Activated CD4-positive, alpha-beta T cell treated with anti-CD3 and anti-CD28 coated beads for 24 hours (primary cell): ENCODE measurements around the gene CRYM.
"Not testable (repeated sequence)": the region's sequence is repeated elsewhere in the genome, so short reads cannot be mapped to it uniquely, and the experiment has no call there.

Experiments used
- DNase-seq, 2 donors: peaks; one replicate each; pipeline ENCODE4 v3.0.0-alpha.2; 2020; ENCODE audit warnings: low read depth in 2 of 2

Gene CRYM

DNA sequence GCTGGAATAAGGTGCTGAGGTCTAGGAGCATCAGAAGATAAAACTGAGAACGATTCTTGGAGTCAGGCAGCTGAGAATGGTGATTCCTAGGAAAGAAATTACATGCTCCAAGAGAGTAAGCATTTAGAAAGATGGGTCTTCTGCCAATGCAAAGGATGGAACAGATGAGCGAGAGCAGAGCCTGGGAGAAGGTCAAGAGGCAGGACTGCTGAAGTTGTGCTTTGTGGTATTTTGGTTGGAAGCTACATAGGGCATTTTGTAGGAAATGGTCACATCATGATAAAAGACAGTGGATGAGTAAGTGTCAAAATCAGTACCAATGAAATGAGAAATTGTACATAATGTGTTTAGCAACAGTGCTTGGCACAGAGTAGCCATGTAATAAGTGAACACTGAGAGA, 1.4 kb upstream of the CRYM start:
- no peak for DNase-seq

DNA sequence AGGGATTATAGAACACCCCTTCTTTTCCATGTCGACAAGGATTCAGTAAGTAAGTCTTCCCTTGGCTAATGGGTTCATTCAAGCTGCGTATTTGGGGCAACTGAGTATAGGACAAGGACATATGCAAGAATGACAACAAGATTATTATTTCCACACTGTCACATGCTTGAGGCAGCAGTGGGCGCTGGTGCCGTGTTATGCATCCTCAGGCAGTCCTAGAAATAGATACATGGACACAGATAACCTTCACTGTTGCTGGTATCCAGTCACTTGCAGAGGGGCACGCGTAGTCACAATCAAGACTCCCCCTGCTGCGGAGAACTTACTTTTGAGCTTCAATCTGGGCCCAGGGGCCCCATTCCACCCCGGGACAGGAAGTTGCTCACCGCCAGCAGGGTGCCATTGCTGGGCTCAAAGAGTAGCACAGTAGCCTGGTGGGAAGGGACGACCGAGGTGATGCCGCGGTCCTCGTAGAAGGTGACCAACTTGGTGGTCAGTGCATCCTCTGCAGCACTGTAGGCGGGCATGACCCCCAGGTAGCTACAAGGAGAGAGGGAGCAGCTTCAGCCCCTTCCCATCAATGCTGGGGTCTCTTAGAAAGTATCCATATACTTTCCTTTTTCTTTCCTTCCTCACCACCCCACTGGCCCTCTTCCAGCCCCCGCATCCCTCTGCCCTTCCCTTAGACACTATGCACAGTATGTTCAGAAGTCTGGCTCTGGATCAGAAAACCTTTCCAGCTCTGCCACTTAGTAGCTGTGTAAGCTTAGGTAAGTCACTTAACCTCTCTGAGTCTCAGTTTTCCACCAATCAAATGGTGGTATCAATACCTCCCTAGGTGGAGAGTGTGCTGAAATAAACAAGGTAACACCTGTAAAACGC, 804 bp downstream of the CRYM start:
- no peak for DNase-seq

DNA sequence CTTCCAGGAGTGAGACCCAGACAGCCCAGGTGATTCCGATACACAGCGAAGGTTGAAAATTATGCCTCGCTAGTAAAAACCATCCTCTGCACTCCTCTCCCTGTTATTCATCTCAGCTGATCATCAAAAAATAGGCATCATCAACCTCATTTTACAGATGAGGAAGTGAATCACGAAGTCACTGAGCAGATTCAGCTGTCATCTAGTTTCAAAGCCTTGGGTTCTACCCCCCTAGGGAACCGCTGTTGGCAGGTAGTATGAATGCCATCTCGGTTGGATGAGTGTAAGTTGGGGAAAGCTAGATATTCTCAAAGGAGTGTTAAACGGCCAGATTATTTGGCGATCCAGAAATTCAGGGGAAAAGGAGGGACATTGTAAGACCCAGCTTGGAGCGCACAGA, 2.0 kb downstream of the CRYM start:
- DNase-seq, result no peak

DNA sequence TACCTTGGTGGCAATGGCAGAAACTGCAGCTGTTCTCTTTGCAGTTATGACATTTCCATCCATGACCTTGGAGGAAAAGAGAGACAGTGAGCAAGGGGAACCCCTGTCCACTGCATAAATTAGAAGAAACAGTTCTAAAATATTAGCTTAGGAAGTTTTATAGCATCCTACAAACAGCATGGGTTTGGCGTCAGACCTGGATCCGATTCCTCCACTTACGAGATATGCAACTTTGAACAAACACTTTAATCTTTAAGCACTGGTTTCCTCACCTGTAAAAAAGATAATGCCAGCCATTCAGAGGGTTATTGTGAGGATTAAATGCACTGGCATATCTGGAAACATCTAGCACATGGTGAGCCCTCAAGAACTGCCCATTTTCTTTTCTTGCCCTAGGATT, 2.6 kb downstream of the CRYM start:
- no peak for DNase-seq

DNA sequence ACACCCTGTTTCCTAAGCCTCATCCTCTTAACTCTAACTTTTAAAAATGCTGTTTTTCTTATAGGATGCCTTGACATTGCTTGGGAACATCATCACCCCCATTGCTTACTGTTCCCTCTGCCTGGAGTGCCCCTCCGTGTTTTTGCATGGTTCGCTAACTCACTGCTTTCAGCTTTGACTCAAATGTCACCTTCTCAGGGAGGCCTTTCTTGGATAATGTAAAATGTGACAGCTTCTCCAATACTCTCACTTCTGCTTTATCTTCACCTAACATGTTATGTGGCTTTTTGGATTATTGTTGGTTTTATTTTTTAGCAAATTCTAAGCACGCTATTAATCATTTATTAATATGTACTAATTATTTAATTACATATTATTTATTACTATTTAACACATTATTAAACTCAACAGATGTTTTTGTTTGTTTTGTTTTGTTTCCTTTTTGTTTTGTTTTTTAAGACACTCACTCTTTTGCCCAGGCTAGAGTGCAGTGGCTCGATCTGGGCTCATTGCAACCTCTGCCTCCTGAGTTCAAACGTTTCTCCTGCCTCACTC, 3.8 kb downstream of the CRYM start:
- DNase-seq, result no peak

DNA sequence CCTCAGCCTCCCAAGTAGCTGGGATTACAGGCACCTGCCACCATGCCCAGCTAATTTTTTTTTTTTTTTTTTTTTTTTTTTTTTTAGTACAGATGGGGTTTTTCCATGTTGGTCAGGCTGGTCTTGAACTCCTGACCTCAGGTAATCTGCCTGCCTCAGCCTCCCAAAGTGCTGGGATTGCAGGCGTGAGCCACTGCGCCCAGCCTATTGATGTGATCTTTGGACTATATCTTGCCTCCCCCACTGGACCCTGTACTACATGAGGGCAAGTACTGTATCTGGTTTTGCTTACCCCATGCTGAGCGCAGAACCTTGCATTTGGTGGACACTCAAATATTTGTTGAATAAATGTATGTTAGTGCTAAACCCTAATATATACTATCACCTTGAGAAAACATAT, 5.3 kb downstream of the CRYM start:
- DNase-seq, result not testable (repeated sequence)

DNA sequence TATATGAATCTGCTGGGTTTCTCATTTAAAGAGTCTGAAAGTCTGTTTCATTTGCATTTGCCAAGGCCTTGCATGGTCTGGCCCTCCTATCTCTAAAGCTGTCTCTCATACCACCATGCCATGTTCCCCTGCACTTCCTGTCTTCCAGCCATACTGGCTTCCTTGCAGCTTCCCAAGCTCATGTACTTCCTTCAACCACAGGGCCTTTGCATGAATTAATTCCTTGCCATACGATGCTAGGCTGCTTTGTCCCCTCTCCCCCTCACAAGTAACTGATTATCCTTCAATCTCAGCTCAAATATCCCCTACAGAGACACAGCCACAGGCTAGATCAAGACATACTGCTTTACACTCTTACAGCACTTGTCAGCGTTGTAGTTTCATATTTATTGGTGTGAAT, 5.8 kb downstream of the CRYM start:
- no peak for DNase-seq

DNA sequence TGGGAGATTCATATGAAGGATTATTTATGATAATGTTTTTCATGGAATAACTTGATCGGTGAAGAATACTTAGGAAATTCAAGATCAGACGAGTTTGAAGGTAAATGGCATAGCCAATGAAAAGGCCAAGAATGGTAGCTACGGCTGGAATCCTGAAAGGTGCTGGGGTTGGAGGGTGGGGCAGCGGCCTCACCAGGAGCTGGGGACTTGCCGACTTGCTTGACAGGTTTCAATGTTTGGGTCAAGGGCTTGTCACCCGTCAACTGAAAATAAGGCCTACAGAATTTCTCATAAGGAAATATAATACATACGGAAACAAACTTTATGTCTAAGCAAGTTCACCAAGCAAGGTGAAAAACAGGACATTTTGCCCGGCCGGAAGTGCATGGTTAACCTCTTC, 9.9 kb downstream of the CRYM start:
- no peak for DNase-seq

DNA sequence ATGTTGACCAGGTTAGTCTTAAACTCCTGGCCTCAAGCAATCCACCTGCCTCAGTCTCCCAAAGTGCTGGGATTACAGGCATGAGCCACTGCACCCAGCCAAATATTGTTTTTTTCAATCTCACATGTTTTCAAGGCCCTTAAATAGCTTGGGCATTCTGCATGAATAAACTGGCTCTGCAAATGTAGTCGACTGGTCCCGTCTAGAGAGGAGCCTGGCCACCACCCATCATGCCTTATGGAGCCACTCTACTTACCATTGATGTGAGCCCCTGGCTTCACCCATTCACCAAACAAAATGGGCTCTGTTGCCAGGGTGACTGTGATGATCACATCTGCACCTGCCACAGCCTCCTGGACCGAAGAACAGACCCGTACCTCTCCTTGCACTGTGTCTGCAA, 10.8 kb downstream of the CRYM start:
- DNase-seq, result no peak

DNA sequence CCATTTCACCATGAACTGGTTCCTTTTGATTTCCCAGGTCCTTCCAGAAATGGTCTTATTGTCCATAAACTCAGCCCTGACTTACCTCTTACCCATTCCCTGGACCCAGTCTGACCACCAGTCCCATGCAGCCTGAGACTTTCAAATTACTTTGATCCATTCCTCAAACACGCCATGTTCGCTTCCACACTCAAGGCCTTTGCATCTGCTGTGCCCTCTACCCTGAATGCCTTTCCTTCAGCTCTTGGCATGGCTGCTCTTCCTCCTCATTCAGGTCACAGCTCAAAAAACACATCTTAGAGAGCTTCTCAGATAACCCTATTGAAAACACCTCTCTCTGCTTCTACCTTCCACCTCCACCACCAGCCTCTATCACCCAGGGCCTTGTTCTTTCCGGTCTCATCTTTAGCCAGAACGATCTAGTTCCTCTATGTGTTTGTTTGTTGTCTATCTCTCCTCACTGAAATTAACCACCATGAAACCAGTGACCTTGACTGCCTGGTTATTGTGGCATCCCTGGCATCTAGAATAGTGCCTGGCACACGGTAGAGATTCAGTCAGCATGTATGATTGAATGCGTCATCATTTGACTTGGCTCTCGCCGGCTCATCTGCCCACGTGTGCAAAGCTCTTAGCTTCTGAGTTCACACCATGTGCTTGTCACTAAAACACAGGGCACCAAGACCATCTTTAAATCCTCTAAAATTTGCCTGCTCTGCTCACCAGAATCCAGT, 12.8 kb downstream of the CRYM start:
- no peak for DNase-seq

DNA sequence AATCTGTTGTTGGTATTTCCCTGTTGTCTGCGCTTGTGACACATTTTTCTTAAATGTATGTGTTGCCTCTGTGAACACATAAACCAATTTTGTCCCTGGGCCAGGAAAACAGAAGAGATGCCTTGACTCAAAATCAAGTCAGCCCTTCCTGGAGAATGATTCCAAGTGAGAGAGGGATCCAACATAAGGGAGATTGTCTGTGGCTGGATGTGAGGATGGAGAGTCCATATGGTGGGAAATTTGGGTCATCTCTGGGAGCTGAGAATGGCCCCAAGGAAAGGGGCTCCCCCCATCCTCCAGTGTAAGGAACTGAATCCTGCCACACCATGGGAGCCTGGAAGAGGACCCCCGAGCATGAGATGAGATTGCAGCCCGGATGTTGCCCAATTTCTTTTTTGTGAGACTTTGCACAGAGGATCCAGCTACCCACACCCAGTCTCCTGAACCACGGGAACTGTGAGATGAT, 13.5 kb downstream of the CRYM start:
- no peak for DNase-seq

DNA sequence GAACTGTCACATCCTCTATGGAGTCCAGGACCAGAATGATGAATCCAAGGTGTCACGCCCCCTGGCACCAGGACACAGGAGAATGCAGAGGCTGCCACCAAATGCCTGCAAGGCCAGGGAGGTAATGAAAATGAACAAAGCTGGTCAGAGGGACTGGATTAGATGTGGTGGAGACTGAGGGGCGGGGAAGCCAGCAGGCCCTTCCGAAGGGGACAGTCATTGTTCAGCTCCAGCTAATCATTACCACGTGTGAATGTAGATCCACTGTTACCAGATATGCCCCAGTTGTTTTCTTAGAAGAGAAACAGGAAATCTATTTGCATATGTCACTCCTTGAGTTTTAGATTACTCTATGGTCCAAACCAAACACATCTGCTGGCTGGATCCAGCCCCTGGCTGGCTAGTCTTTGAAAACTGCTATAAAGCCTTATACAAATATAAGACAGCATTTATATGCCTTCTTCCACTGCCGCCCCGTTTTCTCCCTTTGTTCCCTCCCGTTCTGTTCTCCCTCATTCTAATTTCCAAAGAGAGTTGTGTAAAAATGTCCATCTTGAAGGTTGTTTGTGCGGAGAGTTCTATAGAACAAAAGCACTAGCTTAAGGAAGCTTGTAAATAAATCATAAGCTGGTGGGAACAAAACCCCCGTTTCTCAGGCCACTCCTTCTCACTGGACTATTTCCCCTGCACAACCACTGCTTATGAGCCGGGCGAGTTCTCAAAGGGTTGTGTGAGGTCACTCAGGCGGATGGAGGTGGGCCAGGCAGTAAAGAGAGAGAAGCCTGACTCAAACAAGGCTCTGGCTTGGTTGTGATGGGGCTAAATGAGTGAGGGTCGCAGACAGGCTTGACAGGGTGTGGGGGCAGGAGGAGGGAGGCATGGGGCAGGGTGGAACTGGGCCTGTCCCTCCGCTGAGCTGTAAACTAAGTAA, 14.2 kb downstream of the CRYM start:
- DNase-seq, result no peak

DNA sequence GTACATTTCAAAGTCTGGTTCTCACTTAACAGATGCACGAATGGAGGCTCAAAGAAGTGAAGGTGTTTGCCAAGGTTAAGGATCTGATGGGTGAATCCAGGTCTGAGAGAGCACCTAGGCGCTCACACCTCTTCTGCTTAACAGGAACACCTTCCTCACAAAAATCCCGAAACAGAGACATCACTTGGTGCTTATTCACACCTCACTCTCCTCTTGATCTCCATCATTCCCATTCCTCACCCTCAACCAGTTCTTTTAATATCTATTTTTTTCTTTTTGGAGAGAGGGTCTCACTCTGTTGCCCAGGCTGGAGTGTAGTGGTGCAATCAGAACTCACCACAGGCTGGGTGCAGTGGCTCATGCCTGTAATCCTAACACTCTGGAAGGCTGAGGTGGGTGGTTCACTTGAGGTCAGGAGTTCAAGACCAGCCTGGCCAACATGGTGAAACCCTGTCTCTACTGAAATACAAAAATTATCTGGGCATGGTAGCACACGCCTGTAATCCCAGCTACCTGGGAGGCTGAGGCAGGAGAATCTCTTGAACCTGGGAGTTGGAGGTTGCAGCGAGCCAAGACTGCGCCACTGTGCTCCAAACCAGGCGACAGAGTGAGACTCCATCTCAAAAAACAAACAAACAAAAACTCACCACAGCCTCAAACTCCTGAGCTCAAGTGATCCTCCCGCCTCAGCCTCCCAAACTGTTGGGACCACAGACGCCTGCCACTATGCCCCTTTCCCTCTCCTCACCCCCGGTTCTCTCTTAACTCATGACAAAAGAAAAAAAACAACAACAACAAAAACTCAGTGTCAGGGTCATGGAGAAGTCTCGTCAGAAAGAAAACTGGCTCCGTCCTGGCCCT, 15.1 kb downstream of the CRYM start:
- DNase-seq, result no peak

DNA sequence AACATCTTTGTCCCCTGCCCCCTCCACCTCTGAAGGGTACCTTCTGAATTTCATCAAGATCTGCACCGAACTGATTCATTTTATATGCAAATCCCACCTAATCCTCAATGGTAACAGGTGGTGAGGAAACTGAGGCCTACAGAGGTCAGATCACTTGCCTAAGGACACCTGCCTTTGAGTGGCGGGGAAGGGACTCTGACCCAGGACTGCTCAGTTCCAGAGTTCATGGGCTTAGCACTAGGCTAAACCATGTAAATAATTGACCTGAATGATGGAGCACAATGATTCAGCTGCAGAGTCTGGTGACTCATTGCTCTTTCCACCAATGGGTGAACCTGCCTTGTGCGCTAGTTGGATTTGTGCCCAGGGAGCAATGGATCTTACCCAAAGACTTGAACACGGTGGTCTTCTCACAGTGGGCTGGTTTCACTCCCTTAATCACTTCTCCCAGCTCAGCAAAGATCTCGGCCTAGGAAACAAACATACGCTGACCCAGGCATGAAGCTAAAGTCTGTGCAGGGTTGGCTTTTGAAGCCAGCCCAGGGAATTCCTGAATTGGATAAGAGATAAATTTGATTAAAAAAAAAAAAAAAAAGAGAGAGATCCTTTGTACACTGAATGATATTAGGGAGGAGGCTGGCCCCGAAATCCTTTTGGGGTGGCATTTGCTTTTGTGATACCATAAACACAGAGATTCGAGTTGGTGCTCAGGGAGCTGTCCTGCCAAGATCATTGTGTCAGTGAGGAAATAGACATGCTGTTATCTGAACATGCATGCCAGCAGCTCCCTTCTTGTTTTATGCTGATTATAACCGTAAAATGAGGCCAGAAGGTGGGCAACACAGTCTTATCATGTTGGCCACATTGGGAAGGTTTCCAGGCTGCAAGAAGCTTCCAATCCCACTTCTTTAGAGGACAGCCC, 17.0 kb downstream of the CRYM start:
- DNase-seq, result no peak

DNA sequence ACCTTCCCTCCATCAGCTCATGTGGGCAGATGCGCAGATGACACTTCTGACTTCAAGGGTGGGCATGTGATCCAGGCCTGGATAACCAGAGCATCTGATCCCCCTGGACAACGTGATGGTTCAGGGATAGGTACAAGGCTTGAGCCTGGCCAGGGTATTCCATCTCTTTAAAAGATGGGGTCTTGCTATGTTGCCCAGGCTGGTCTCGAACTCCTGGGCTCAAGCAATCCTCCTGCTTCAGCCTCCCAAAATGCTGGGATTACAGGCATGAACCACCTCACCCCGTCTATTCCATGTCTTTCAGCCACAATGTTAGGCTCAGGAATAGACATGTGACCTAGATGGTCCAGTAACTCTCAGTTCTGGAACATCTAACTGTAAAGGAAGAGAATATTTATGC, 20.8 kb downstream of the CRYM start:
- no peak for DNase-seq

DNA sequence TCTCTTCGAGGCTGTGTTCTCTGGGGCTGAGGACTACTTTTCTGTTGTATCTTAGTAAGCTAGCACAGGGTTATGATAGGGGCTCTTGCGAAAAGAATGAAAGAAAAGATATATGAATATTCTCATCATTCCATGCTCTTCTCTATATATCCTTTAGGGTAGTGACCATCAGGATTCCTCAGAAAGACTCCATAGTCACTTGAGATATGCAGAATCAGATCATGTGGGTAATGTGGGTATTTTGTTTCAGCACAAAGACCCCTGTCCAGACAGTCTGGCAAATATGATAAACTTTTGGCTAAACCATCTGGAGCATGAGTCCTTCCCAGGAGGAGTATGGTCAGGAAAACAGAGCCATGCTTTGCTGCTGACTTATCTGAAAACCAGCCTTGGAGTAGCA, 21.5 kb downstream of the CRYM start:
- no peak for DNase-seq

DNA sequence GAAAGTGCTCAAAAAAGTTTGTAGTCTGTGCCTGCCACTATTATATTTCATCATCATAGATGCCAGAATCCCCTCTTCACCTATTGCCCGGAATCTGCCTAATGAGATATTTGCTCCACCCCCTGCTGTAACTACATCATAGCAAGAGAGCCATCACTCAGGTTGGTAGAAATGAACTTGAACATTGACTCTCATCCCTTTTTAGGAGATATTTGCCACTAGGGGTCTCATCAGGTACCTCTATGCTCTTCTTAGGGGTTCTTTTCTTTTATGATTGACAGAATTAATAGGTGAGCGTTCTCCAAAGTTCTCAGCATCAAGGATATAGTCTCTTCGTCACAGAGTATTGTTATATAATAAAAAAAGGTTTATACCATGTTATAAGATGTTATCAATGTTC, 24.6 kb downstream of the CRYM start:
- no peak for DNase-seq

DNA sequence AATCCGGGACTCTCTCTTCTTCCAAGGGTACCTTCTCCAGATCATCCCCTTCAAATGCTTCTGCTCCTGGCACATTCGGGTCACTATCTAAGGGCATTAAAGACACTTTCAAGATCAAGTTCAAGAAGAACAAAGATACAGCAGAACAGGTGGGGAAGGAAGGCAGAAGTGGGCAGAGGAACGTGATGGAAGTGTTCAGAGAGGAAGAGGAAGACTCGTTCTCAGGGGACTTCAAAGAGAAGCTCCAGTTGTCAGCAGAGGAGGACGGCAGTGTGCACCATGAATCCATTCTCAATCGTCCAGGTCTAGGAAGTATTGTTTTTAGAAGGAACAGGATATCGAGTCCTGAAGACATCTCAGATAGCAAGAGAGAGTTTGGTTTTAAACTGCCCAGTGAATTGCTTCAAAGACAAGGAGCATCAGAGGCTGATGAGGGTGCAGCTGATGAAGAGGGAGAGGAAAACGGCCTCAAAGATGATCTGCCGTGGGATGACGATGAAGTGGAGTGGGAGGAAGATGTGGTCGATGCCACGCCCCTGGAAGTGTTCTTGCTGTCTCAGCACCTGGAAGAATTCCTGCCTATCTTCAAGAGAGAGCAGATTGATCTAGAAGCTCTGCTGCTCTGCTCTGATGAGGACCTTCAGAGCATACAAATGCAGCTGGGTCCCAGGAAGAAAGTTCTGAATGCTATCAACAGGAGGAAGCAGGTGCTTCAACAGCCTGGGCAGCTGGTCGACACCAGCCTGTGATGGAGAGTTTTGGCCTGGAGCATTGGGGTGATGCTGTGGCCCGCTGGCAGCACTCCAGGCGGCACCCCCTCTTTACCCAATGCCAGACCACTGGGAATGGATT, 27.8 kb downstream of the CRYM start:
- DNase-seq, result no peak

DNA sequence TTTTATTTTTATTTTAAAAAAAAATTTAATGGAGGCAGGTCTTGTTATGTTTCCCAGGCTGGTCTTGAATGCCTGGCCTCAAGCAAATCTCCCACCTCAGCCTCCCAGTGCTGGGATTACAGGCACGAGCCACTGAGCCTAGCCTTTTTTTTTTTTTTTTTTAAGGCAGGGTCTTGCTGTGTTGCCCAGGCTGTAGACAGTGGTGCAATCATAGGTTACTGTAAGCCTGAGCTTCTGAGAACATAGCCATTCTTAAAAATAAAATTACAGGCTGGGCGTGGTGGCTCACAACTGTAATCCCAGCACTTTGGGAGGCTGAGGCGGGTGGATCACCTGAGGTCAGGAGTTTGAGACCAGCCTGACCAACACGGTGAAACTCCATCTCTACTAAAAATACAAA, 29.9 kb downstream of the CRYM start:
- not testable (repeated sequence) for DNase-seq
